HL-60 (cell line): ENCODE results near the gene SELENOW.

ENCODE experiments used
- GABPA ChIP-seq: IDR thresholded peaks from 2 replicates; pipeline ENCODE4 v1.6.1; 2012; ENCODE audit warnings: low read depth
- POLR2AphosphoS5 ChIP-seq: IDR thresholded peaks from 2 replicates; pipeline ENCODE4 v1.6.1; 2012; ENCODE audit warnings: low read depth
- REST ChIP-seq: IDR thresholded peaks from 2 replicates; pipeline ENCODE4 v1.6.1; 2012; ENCODE audit warnings: low read depth; ENCODE audit not compliant: insufficient replicate concordance
- TF ChIP-seq, protein P1 (sequence below): IDR thresholded peaks from one replicate; pipeline ENCODE4 v1.5.1; 2011; ENCODE audit warnings: low read length, control low read depth, inconsistent platforms; ENCODE audit not compliant: insufficient read depth

- TF ChIP-seq, protein P1, sequence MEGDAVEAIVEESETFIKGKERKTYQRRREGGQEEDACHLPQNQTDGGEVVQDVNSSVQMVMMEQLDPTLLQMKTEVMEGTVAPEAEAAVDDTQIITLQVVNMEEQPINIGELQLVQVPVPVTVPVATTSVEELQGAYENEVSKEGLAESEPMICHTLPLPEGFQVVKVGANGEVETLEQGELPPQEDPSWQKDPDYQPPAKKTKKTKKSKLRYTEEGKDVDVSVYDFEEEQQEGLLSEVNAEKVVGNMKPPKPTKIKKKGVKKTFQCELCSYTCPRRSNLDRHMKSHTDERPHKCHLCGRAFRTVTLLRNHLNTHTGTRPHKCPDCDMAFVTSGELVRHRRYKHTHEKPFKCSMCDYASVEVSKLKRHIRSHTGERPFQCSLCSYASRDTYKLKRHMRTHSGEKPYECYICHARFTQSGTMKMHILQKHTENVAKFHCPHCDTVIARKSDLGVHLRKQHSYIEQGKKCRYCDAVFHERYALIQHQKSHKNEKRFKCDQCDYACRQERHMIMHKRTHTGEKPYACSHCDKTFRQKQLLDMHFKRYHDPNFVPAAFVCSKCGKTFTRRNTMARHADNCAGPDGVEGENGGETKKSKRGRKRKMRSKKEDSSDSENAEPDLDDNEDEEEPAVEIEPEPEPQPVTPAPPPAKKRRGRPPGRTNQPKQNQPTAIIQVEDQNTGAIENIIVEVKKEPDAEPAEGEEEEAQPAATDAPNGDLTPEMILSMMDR: no peak
- TF ChIP-seq REST (no peak), POLR2AphosphoS5 (no peak), GABPA (no peak)
Measured at GRCh38 chr19:47768604-47769003, 9.9 kb upstream of the SELENOW start.
